ENCODE measurements around the gene BLOC1S3.

DNA sequence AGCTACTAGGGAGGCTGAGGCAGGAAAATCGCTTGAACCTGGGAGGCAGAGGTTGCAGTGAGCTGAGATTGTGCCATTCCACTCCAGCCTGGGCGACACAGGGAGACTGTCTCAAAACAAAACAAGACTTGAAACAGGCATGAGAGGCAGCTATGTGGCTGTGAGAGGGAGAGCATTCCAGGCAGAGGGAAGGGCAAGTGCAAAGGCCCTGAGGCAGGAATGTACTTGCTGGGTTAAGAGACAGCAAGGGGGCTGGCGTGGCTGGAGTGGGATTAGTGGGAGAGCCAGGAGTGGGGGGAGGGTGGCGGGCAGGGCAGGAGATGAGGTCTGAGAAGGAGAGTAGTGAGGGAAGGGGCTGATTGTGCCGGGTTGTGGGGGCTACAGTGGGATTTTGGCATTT is 45.3 kb downstream of the BLOC1S3 start:
- no peak for TF ChIP-seq POLR2AphosphoS5 (IDR thresholded peaks at IDR 0.05)
- TF ChIP-seq, protein P1, sequence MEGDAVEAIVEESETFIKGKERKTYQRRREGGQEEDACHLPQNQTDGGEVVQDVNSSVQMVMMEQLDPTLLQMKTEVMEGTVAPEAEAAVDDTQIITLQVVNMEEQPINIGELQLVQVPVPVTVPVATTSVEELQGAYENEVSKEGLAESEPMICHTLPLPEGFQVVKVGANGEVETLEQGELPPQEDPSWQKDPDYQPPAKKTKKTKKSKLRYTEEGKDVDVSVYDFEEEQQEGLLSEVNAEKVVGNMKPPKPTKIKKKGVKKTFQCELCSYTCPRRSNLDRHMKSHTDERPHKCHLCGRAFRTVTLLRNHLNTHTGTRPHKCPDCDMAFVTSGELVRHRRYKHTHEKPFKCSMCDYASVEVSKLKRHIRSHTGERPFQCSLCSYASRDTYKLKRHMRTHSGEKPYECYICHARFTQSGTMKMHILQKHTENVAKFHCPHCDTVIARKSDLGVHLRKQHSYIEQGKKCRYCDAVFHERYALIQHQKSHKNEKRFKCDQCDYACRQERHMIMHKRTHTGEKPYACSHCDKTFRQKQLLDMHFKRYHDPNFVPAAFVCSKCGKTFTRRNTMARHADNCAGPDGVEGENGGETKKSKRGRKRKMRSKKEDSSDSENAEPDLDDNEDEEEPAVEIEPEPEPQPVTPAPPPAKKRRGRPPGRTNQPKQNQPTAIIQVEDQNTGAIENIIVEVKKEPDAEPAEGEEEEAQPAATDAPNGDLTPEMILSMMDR (IDR thresholded peaks at IDR 0.05 in 8 of 11, conservative IDR thresholded peaks at IDR 0.05 in 3 of 11), result no peak

Measured in spleen (tissue), 7 donors.